HG03060 (cell line): ENCODE results near the gene HIVEP2.

ENCODE experiments used
- ATAC-seq: cut with Tn5 transposase; IDR thresholded peaks from one replicate; pipeline ENCODE4 v1.9.1; 2021; ENCODE audit warnings: low read depth, moderate number of reproducible peaks; ENCODE audit not compliant: unreplicated experiment

Gene HIVEP2

DNA sequence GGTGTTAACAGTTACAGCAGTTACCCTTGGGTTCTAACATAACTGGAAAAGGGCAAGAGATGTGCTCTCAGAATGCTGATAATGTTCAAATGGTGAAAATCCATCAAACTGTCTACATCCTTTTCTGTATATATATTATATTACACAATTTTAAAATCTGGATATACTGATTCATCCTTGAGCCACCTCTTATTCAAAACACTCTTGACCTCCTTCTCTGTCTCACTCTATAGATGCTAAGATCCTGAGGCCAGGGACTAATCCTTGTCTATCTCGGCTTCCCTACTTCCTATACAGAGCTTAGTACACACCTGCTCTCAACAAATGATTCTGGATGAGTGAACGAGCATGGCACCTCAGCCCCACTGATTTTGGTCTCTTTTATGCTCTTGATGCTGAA is 47.3 kb downstream of the HIVEP2 start:
- no peak for ATAC-seq

DNA sequence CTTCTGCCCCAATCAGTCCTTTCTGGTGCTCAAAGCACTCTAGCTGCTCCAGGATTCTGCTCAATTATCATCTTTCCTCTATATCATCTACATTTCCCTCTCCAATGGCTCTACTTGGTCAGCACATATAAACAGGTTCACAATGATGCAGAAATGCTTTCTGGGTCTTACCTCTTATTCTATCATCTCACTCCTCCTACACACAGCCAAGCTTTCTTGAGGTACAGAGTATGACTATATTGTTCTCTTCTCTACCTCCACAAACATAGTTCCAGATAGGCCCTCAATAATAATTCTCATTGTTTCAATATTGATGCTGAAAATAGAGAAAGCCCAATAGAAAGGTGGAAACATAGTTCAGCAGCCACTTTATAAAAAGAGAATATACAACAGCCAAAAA is 48.2 kb downstream of the HIVEP2 start:
- ATAC-seq, result no peak

DNA sequence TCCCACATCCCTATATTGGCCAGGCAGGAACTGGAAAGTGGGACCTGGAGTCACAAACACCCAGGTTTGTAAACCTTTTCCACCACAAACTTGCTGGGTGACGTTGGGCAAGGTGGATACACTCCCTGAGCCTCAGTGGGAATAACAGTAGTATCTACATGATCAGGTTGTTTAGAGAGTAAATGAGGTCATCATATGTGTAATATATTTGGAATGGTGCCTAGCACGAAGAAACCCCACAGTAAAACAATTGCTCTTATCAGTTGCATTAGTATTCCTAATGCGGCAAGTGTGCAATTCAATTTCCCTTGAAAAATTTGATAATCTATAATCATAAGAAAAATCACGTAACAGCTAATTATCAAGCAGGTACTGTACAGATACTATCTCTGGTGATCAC is 51.9 kb downstream of the HIVEP2 start:
- no peak for ATAC-seq

DNA sequence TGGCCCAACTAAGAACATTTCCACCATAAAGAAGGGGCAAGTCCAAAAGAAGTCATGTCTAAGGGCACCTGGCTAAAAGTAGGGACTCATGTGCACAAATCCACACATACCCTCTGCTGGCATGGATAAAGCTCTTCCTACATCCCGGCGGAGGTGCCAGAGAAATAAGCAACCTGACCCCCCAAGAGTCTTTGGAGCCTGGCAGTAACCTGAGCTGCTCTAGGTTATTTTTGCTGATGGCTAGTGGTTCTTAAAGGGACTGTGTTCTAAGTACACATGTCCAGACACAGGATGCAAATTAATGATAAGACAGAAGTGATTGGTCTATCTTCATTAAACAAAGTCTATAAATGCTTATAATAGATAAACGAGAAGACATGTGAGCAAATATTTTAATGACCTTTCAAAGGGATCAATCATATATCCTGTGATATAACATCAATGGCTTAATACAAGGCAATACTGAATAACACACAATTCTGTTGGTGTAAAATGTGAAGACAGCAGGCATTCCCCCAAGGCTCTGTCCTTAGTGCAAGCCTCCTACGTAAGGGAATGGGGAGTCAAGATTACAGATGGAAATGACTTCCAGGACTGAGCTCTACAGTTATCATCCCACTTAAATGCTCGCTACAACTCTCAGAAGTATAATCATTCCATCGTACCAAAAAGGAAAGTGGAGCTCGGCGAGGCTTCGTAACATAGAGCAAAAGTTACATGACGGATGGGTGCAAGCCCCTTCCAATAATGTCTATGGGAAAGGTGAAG is 52.5 kb downstream of the HIVEP2 start:
- no peak for ATAC-seq

DNA sequence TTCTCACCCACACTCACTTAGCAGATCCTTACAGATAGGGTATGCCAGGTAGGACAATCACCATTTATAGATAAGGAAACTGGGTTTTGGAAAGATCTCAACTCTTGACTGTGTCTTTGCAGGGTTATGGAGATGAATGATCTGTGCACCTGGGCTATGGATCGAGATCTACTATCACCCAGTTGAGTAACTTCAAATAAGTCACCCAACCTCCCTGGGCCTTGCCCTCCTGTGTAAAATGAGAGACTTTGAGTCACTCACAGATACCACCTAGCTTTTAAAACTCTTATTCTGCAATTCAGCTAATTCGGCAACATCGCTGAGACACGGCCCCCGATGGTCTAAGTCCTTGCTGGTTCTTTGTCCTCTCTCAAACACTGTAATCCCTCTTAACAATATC is 53.5 kb downstream of the HIVEP2 start:
- no peak for ATAC-seq

DNA sequence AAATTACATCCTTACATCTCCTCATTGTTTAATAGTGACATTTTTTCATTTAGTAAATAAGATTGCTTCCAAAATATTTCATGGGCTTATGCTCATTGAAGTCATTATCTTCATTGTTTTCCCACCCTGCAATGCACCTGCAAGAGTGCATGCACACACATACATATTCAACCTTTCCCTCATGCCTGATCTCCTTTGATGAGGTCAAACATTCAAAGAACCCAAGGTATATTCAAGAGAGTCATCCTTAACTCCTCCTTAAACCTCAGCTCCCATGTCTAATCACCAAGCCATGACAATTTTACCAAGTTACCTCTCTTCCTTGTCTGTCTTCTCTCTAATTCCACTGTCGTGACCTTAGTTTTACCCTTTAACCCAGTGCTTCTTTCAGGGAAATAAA is 56.5 kb downstream of the HIVEP2 start:
- no peak for ATAC-seq

DNA sequence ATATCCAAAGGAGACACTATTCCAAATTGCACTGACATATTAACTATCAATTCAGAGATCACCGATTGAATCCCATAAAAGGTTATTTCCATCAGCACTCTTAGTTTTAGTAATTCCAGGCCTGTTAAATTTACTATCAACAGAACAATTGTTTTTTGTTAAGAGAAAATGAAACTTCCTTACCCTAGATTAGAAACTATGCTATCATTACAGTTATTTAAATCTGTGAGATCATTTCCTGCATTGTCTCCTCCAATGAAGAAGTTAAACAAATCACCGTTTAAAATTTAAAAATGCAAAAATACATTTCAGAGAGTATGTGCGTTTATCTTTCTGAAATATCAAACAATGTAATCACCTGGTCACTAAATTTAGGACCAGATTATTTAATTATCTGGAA is 57.5 kb downstream of the HIVEP2 start:
- no peak for ATAC-seq

DNA sequence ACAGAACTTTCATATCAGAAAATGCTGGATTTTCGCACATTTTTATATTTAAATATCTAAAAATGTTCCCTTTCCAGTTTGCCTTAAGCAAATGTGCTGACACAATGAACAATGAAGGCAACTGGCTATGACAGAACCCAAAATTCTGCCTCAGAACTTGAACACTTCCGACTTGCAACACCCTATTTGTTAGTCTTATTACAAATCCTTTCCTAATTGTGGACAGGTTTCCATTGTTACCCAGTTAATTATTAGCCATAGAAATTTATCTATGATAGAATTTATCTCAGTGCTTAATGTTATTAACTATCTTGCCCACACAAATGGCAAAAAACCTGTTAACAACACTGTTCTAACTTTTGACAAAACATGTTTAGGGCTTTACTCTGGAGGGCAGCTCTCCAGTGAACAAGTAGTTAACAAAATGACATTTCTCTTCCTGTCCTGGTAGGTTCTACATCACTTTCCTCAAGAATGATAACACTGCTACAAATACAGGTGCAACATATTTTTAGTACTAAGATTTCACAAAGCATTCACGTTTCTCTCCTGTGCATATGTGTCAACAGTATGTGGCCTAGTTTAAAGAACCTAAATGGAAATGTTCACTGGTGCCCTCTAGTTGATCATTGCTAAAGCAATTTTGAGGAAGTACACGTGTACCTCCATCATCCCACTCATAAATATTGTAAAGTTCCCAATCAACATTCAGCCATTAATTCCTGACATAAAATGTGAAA is 58.4 kb downstream of the HIVEP2 start:
- peak; percentile 73 for ATAC-seq

DNA sequence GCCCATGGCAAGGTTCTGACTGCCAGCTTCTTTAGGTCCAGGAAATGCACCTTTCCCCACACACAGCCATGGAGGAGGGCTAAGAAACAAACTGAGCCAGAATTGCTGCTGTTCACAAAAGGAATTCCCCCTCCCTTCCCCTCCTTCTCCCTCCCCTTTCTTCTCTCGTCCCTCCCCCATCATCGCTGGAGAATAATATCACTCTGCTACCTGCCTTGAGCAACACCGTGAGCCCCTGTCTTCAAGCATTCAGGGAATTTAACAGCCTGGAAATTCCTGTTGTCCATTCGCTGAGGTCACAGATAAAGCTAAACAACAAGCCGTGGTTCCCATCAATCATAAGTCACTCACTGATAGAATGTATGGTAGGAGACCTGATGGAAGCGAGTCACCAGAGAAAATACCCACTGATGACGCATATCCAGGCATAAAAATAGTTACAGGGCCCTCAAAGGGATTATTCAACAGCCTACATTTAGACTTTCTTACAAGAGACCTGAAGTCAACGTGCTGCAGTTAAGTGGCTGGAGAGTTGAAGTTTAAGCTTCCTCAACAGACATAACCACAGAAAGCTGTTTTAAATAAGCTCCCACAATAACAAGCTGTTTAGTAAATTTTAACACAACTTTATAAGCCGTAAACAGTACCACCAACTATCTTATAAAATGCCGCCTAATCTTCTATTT is 59.7 kb downstream of the HIVEP2 start:
- peak; percentile 70 for ATAC-seq

DNA sequence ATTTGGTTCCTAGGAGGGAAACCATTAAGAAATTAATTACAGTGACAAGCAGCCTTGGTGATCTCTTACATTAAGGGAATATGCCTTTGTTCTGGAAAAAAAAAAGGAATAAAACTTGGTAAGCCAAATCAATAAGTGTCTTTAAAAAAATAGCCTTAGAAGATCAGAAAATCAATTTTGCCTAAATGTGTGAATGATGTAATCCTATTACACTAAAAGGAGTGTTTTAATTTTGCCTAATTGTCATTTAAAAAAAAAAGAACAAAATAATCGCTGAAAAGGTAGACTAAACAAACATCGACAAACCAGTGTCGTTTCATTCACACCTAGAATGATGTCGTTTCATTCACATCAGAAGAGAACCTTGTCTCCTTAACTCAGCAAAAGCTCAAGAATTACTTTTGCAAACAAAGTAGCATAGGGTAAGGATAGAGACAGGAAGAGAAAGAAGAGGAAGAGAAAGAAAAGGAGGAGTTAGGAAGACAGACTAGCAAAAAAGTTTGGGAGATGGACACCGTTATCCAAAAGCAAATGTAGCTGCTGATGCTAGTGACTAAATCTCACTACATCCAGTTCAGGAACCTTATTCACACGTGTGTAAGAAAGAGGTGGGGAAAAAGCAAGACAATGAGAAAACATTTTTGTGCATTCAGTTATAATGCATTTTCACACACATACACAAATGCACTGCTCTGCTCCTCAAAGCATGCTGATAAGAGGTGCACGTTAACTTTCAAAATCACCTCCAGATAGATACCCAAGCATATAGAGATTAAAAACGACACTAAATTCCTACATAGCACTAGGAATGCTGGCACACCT is 60.6 kb downstream of the HIVEP2 start:
- no peak for ATAC-seq

DNA sequence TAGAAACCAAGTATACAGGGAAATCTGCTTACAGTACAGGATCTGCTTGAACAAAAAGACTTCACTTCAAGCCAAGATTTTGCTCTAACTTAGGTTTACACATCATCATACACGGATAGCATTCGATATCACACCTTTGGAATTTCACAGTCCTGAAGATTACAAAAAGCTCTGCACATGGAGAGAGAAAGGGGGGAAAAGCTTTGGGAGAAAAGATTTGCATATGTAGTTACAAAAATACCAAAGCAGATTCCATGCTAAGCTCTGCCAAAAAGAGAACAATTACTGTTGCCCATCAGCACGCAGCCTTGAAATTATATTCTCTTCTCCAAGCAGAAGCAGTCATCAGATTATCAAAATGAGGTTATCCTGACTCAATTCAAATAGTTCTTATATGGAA is 62.0 kb downstream of the HIVEP2 start:
- no peak for ATAC-seq

DNA sequence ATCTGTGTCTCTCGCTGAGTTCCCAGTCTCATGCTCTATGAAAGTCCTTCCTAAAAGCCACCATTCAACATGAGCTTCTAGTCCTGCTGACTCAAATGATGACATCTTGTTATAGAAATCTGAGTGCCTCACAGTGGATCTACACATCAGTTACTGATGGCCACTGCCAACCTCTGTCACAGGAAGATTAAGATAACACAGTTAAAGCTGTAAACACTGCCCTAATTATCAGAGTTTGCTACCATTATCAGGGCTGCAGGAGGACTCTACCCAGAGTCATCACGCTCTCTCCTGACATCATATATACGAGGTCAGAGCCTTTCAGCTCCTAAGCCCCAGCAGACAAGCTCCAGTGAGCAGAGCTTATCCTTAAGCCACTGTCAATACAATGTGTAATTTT is 63.2 kb downstream of the HIVEP2 start:
- ATAC-seq, result no peak

DNA sequence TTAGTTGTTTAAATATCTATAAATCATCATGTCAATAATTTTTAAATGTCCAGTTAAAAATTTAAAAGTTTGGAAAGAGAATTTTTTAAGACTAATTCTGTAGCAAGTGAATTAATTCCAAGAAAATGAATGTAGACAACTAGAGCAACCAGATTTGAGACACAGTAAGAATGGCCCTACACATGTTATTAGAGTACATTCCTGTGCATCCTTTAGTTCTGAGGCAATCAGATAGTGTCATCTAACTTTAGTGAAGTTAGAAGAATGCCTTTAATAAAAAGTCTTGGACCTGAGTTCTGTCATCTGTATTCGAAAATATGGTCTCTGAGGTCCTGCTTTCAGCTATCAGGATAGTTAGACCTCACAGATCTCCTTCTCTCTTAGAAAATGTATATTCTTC is 63.7 kb downstream of the HIVEP2 start:
- ATAC-seq, result no peak

DNA sequence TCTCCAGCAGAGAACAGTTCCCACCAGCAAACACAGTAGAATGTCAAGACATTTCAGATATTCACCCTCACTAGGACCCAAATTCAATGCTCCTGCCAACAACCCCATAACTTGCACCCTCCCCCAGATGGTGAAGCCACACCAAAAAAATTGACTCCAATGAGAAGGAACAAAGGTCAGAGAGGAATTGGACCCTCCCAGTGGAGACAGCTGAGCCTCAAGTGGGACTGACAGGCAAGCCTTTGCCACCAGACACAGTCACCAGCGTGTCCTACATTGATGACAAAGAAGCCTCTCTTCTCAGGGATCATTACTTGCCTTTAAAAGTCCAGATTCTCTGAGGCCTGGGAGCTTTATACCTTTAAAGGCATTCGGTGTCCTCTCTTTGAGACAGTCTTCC is 64.8 kb downstream of the HIVEP2 start:
- ATAC-seq, result no peak

DNA sequence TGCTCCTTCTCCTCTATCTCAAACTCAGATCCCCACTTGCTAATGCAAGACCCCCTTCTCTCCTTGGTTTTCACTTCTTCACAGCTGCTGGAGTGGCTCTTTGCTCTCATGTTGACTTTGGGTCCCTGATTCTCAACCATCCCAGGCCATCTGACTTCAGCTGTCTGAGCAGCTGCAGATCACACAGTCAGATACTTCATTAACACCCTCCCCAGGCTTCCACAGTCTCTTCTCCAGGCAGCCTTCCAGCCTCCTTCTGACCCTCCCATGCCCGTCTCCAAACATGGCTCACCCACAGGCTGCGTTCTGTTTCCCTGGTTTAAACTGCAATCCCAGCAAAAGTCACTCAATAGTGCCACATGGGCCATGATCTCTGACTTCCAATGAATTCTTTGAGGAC is 65.4 kb downstream of the HIVEP2 start:
- ATAC-seq, result no peak

DNA sequence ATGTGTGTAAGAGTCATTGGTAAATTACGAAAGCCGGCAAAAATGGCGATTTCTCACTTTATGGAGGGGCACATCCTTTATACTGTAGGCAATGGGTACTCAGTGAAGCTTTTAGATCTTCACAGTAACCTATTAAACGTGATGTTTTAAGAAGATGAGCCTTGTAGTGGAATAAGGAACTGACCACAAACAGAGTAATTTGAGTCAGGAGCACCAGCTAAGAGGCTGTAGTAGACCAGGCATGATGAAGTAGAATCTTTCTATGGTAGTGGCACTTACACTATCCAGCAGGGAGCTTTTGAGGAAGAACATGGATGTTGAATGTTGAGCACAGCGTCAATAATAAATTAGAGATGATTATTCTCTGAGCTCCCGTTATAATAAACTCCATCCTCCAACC is 65.9 kb downstream of the HIVEP2 start:
- ATAC-seq, result no peak

DNA sequence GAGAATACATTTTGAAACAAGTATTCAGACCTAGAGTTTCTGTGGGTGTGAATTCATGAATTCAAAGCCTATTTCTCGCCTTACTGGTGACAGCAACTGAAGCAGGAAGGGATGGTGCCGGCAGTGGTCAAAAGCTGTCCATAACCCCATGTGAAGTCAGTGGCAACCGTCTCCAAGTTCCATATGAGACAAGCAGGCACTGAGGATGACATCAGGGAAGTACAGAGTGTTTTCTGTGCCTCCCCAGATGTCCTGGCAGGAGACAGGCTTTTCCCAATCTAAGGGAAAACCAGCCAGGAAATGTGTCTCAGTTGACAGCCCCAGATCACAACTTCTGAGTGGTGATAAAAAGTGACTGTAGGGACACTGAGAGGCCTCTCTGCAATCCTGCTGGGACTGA is 66.6 kb downstream of the HIVEP2 start:
- ATAC-seq, result no peak

DNA sequence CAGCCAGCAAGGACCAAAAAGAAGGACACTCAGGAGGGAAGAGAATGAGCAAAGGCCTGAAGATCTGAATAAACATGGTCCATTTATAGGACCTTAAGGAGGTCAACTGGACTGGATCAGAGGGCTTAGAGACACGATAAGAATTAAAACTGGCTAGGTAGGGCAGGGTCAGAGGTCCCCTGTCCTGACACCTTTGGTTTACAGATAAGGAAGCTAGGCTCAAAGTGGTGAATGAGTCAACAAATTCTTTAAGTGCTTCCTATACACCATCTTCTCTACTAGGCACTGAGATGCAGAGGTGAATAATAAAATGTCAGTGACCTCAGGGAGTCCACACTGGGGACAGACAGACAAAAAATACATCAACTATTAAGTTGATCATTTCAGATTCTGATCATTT is 70.3 kb downstream of the HIVEP2 start:
- ATAC-seq, result no peak

DNA sequence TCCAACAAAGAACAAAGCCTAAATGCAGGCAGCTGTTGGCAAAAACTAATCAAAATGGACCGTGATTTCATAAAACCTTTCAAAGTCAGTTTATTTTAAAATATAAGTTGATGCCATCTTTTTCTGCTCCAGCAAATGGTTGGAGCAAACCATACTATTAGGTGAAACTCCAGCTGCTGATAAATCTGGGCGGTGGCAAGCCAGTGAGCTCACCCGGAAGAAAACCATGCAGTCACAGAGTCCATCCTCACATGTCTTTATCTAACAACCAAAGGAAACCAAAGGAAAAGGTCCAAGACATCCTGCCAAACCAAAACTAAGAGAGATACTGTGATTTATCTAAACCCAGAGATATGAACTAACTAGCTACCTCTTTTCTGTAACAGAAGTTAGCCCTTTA is 72.6 kb downstream of the HIVEP2 start:
- ATAC-seq, result no peak

DNA sequence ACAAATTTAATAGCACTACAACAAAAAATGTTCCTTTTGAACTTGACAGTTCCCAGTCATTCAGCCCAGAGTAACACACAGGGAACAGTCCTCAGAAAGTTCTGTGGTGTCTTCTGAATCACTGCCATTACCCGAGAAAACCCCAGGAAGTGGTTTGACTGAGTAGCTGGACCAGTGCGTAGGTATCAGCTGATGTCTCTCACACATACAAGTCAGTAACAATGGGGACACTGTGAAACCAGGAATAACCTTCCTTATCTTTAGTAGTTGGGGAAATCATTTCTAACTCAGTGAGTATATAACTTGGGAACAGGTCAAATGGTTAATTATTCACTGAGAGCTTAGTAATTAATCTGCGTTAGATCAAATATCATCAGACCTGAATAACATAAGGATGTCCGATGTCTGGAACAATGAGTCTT is 73.1 kb downstream of the HIVEP2 start:
- ATAC-seq, result peak; percentile 80
